AG08396 (cell line): ENCODE data around the gene MTHFSD.

Experiments
- DNase-seq: peaks from one replicate; pipeline ENCODE4 v3.0.0; 2012; ENCODE audit warnings: low spot score, mixed read lengths

MTHFSD gene

GRCh38 chr16:86584071-86584685, 29.1 kb upstream of the MTHFSD start:
- DNase-seq: no peak

GRCh38 chr16:86581458-86581857, 26.4 kb upstream of the MTHFSD start:
- DNase-seq: no peak

DNA sequence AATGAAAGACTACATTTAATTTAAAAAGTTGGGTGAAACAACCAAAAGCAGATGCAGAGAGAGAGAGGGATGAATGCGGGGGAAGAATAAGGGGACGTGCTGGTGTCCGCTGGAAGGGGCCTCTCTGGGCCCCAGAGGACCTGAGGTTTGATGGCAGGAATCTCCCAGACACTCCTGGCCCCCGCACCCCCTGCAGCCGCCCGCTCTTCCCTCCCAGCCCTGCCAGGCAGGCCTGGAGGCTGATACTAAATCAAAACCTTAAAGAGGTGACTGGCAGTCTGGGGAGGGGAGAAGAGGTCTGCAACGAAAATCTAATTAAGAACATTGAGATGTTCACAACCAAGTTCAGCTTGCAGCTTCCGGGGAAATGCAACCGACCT, 25.7 kb upstream of the MTHFSD start:
- no peak for DNase-seq

DNA sequence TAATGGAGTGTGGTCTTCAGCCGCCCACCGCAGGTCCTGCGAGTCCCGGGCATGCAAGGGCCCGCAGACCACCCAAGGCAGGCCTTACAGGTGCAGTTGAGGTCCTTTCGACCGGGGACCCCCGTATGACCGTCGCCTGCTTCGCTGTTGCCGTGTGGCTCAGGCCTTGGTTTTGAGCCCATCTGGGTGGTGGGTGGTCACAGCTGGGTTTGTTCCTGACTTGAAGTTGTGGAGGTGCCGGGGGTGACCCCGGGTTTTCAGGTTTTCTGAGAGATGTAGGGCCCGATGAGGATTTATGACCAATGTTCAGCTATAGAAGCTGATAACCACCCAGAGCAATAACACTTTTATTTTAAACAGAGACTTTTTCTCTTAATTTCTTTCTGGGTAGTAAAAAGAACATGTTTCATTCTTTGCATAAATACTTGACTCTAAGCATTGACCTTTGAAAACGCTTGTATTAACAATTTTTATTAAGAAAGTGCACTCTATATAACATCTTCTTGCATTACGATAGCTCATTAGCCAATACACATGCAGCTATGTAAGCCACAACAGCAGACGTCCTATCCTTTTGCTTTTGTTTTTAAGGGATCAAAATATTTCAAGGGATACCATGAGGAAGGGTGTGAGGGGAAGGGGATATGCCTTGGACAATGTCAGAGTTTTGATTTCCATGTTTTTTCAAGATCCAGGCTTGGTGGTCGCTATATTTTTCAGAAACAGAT, 25.2 kb upstream of the MTHFSD start:
- DNase-seq: no peak

GRCh38 chr16:86579268-86580062, 24.4 kb upstream of the MTHFSD start:
- no peak for DNase-seq

- peak; percentile 74 for DNase-seq
Observed at GRCh38 chr16:86578611-86579267, 23.7 kb upstream of the MTHFSD start.

DNA sequence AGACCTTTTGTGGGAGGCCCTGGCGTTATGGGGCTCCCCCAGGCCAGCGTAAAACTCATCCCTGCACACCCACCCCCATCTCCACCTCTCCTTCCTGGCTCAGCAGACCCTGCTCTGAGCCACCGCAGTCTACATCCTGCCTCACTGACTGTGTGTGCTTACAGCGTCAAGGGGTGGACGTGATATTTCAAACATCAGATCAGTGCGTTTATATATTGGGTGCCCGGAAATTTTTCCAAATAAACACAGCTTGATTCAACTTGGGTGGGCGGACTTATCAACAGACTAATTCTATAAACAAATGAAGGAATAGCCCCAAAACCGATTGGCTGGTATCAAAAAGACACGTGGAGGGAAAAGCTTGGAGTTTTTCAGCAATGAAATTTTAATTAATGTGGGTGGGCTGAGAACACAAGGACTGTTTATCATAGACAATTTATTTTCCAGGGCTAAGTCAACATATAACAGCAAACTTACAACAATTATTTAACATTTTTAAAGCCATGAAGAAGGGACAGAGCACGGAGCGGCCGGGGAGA, 23.1 kb upstream of the MTHFSD start, which contains the start of gene FOXL1:
Gene FOXL1, plus strand, starts transcription at position 489 of the 539 bp plus-strand sequence. CDS start 175 bp downstream, outside the sequence.
- peak; percentile 81 for DNase-seq

- peak; percentile 40 for DNase-seq
Observed at GRCh38 chr16:86577314-86577971, 22.4 kb upstream of the MTHFSD start.

DNA sequence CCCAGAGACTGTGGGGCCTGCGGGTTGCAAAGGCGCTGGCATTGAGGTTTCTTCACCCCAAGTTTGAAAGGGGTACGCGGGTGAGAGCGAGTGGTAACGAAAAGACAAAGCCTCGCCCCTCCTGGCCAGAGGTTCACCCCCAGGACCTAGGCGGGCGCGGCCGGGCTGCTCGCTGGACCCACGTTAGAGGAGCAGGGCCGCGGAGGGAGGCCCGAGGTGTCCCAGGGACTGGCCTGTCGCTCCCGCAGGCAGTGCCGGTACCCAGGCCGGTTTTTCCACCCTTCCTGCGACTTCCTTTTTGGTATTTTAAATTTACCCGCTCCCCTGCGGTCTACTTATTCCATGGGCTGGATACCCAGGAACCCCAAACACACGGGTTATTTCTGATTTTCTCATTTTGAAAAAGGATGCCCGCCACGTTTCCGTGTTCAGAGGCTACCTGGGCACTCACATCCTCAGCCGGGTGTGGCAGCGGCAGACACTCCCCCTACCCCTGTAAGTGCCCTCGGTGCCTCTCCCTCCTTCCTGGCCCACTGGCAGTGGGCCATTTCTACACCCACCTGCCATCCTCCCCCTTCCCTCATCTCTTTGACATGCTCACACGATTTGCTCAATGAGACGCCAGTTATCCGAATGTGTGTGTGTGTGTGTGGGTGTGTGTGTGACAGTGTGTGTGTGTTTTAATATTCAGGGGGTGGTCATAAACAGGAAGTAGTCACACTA, 21.7 kb upstream of the MTHFSD start:
- DNase-seq: peak; percentile 33

- DNase-seq: peak; percentile 90
Observed at GRCh38 chr16:86575754-86576557, 20.9 kb upstream of the MTHFSD start.

- DNase-seq: no peak
Observed at GRCh38 chr16:86575095-86575685, 20.2 kb upstream of the MTHFSD start.

GRCh38 chr16:86574646-86575045, 19.6 kb upstream of the MTHFSD start:
- DNase-seq: no peak

GRCh38 chr16:86573646-86574508, 18.8 kb upstream of the MTHFSD start:
- DNase-seq: no peak

DNA sequence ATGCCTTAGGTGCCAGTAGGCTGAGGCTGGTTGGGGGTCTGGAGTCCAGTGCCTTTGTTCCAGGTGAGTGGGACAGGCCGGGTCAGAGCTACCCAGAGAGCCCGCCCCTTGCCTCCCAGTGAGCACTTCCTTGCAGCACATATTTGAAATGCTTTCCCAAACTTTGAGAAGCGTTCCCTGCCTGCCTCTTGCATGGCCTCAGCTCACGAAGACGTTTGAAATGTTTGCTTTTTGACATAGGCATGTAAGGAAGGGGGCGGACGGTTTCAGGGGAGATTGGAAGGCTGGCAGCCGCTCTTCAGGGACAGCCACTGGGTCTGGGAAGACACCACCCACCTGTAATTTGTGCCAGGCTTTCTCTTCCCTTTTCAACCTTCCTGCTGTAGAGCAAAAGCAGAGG, 18.2 kb upstream of the MTHFSD start:
- DNase-seq: no peak

DNA sequence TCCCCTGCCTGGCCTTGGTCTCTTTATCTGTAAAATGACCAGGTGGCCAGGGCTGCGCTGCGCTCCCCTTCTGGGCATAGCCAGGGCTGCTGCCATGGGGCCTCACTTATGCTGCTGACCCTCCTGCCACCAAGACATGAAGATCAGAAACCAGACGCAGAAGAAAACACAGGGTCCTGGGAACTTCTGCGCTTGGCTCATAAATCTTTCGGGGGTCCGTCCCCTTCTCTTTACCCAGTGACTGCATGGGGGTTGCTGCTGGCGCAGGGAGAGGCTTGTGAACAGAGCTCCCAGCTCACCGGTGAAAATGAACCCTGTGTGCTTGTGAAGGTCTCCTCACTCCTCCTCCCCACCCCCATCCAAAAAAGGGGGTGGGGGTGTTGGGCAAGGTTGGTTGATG, 17.6 kb upstream of the MTHFSD start:
- no peak for DNase-seq

GRCh38 chr16:86572041-86572521, 17.0 kb upstream of the MTHFSD start:
- no peak for DNase-seq

GRCh38 chr16:86571530-86571915, 16.5 kb upstream of the MTHFSD start:
- DNase-seq: no peak
